Hepatocyte (in vitro differentiated cells): Measurements from ENCODE around the gene PTGR1. TPM values are rescaled to one million over a fixed set of nuclear protein-coding genes. Genes with fewer than 3 reads are reported as not detected.

Source experiments
- DNase-seq: peaks from one replicate; pipeline ENCODE4 v3.0.0-alpha.2; 2016; ENCODE audit warnings: low spot score
- H2AFZ ChIP-seq: fragments of 200-600 bp; sonication (generic); 2 replicates; pipeline ENCODE4 v1.6.0; 2016; ENCODE audit warnings: antibody characterized with exemption, mild to moderate bottlenecking
- H3K27ac ChIP-seq: fragments of 200-600 bp; sonication (generic); 2 replicates; pipeline ENCODE4 v1.5.1; 2016; ENCODE audit warnings: mild to moderate bottlenecking
- H3K27me3 ChIP-seq: fragments of 200-600 bp; sonication (generic); 2 replicates; pipeline ENCODE4 v1.6.1; 2016
- H3K36me3 ChIP-seq: fragments of 200-600 bp; sonication (generic); replicated peaks from 2 replicates; pipeline ENCODE4 v1.5.1; 2016; ENCODE audit warnings: low read depth; ENCODE audit not compliant: insufficient read depth
- H3K4me1 ChIP-seq: fragments of 200-600 bp; sonication (generic); 2 replicates; pipeline ENCODE4 v1.5.1; 2016; ENCODE audit warnings: mild to moderate bottlenecking, moderate library complexity; ENCODE audit not compliant: insufficient read depth
- H3K4me2 ChIP-seq: fragments of 200-600 bp; sonication (generic); 2 replicates; pipeline ENCODE4 v1.6.0; 2016
- H3K4me3 ChIP-seq: fragments of 200-600 bp; sonication (generic); 2 replicates; pipeline ENCODE4 v1.5.1; 2016; ENCODE audit warnings: mild to moderate bottlenecking
- H3K79me2 ChIP-seq: fragments of 200-600 bp; sonication (generic); 2 replicates; pipeline ENCODE4 v1.6.0; 2017; ENCODE audit warnings: mild to moderate bottlenecking
- H3K9me2 ChIP-seq: fragments of 200-600 bp; sonication (generic); replicated peaks from 2 replicates; pipeline ENCODE4 v1.6.0; 2017; ENCODE audit warnings: mild to moderate bottlenecking; ENCODE audit not compliant: insufficient read depth
- H3K9me3 ChIP-seq: fragments of 200-600 bp; sonication (generic); 2 replicates; pipeline ENCODE4 v1.5.1; 2016; ENCODE audit warnings: low read depth, mild to moderate bottlenecking
- H4K20me1 ChIP-seq: fragments of 200-600 bp; sonication (generic); 2 replicates; pipeline ENCODE4 v1.6.0; 2016; ENCODE audit warnings: mild to moderate bottlenecking; ENCODE audit not compliant: insufficient read depth, poor library complexity, severe bottlenecking
- CTCF ChIP-seq: fragments of 200-600 bp; sonication (generic); IDR thresholded peaks from 2 replicates; pipeline ENCODE4 v1.5.1; 2016; ENCODE audit warnings: antibody characterized with exemption, mild to moderate bottlenecking; ENCODE audit not compliant: poor library complexity
- EZH2 ChIP-seq: fragments of 200-600 bp; sonication (generic); IDR thresholded peaks from 2 replicates; pipeline ENCODE4 v1.6.1; 2016; ENCODE audit warnings: antibody characterized with exemption, mild to moderate bottlenecking, borderline replicate concordance
- EZH2phosphoT487 ChIP-seq: fragments of 200-600 bp; sonication (generic); IDR thresholded peaks from one replicate; pipeline ENCODE4 v1.6.1; 2018; ENCODE audit warnings: antibody characterized with exemption, mild to moderate bottlenecking, low read depth, moderate library complexity; ENCODE audit not compliant: unreplicated experiment, severe bottlenecking
- WGBS: methylation state at CpG from one replicate; pipeline ENCODE4 v1.1.6; 2016; ENCODE audit warnings: low lambda C conversion rate; ENCODE audit errors: missing lambda C conversion rate; 5-methylcytosine and 5-hydroxymethylcytosine counted together
- polyA plus RNA-seq: library from polyadenylated mRNA; unstranded; fragments of >200 nt; fragmentation: Nextera tagmentation; extraction: Ambion mirVana; gene quantifications from 2 replicates; pipeline ENCODE4 v1.2.1, GENCODE V29; 2016
- total RNA-seq: library from RNA; depleted of rRNA; stranded (reverse); fragments of >200 nt; gene quantifications from 2 replicates; pipeline ENCODE4 v1.2.3, GENCODE V29; 2014

PTGR1 gene
- total and polyA plus RNA-seq, 2 experiments from 2014 or later, result 266 to 290 TPM

- Histone ChIP-seq H3K4me3 (peak overlapping the region; percentile 79), H3K27ac (peak overlapping the region; percentile 95), H3K4me2 (peak overlapping the region; percentile 95), H3K9me2 (no peaks in the 10 kb centered on the region), H3K9me3 (no peaks in the 10 kb centered on the region), H3K27me3 (no peaks in the 10 kb centered on the region), H3K79me2 (peaks cover 7% of the 10 kb centered on the region), H3K36me3 (no peaks in the 10 kb centered on the region), H3K4me1 (peaks cover 11% of the 10 kb centered on the region), H2AFZ (peak overlapping the region; percentile 83), H4K20me1 (peaks cover 4% of the 10 kb centered on the region)
- peak; percentile 76 for TF ChIP-seq CTCF
- TF ChIP-seq EZH2, result no peak
- 7% methylated on average over 41 of the region's 41 CpGs for WGBS
- DNase-seq, result peak; percentile 83
Measured at GRCh38 chr9:111597852-111598732, 1.4 kb downstream of the PTGR1 start.

- TF ChIP-seq EZH2 (no peak), CTCF (no peak), EZH2phosphoT487 (no peak)
- Histone ChIP-seq H3K4me3 (no peak overlapping the region), H4K20me1 (no peaks in the 10 kb centered on the region), H3K9me3 (no peaks in the 10 kb centered on the region), H2AFZ (no peak overlapping the region), H3K79me2 (no peaks in the 10 kb centered on the region), H3K9me2 (no peaks in the 10 kb centered on the region), H3K4me1 (no peaks in the 10 kb centered on the region), H3K27me3 (no peaks in the 10 kb centered on the region), H3K36me3 (peaks cover 6% of the 10 kb centered on the region), H3K4me2 (no peak overlapping the region), H3K27ac (no peak overlapping the region)
- WGBS, result 95% methylated on average over 5 of the region's 5 CpGs
- no peak for DNase-seq
Measured at GRCh38 chr9:111588846-111589245, 10.6 kb downstream of the PTGR1 start.

DNA sequence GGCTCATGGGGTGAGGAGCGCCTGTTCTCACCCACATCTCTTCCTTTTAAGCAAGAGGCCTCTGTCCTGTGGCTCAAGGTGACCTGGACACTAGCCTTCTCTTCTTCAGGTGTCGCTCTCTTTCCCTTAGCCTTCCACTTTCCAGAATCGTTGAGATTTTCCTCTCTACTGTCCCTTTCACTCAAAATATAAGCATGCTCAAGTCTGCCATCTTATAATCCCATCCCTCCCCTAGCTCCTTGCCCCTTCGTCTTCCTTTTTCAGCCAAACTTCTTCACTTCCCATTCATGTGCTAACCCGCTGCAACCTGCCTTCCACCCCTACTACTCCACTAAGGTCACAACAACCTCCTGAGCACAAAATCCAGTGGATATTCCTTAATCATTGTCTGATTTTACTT lies 13.1 kb downstream of the PTGR1 start:
- Histone ChIP-seq H3K9me3 (no peaks in the 10 kb centered on the region), H3K27me3 (no peaks in the 10 kb centered on the region), H3K79me2 (no peaks in the 10 kb centered on the region), H4K20me1 (no peaks in the 10 kb centered on the region), H3K4me2 (no peak overlapping the region), H3K4me1 (no peaks in the 10 kb centered on the region), H3K36me3 (peaks cover 6% of the 10 kb centered on the region), H3K27ac (no peak overlapping the region), H3K9me2 (no peaks in the 10 kb centered on the region), H3K4me3 (no peak overlapping the region), H2AFZ (no peak overlapping the region)
- WGBS, result 98% methylated on average over 5 of the region's 5 CpGs
- DNase-seq, result no peak
- no peak for TF ChIP-seq EZH2phosphoT487
- no peak for TF ChIP-seq EZH2
- no peak for TF ChIP-seq CTCF
